ENCODE measurements around the gene ATM. TPM values are rescaled to one million over a fixed set of nuclear protein-coding genes. Genes with fewer than 3 reads are reported as not detected.
"Not testable (repeated sequence)": the region's sequence is repeated elsewhere in the genome, so short reads cannot be mapped to it uniquely, and the experiment has no call there.

ATM gene
- total RNA-seq, 6 experiments from 2014 or later: 42.0 to 50.5 (median 47.3) TPM

GRCh38 chr11:108369064-108369463 is 146.2 kb downstream of the ATM start:
- no peak overlapping the region for H3K27ac Mint-ChIP-seq
- no peak for TF ChIP-seq CTCF (IDR thresholded peaks at IDR 0.05)
- peaks cover 37% of the 10 kb centered on the region for H3K36me3 Mint-ChIP-seq (ENCODE audit: low read depth)
- no peak overlapping the region for H3K4me3 Mint-ChIP-seq
- H3K9me3 Mint-ChIP-seq: peaks cover 6% of the 10 kb centered on the region; the same call in 1 of the 2 replicates
- H3K27me3 Mint-ChIP-seq (ENCODE audit: insufficient read depth): no peaks in the 10 kb centered on the region
- no peak for DNase-seq
- peaks cover 24% of the 10 kb centered on the region for H3K4me1 Mint-ChIP-seq (ENCODE audit: low read depth)

- Mint-ChIP-seq H3K27me3 (ENCODE audit: insufficient read depth) (no peaks in the 10 kb centered on the region), H3K36me3 (ENCODE audit: low read depth) (peaks cover 30% of the 10 kb centered on the region), H3K27ac (no peak overlapping the region), H3K9me3 (peaks cover 6% of the 10 kb centered on the region; the same call in 1 of the 2 replicates), H3K4me1 (ENCODE audit: low read depth) (peaks cover 12% of the 10 kb centered on the region), H3K4me3 (no peak overlapping the region)
- TF ChIP-seq CTCF (IDR thresholded peaks at IDR 0.05): no peak
- DNase-seq: no peak
Observed at GRCh38 chr11:108370315-108370714, 147.4 kb downstream of the ATM start.

- Mint-ChIP-seq H3K4me1 (ENCODE audit: low read depth) (peaks cover 12% of the 10 kb centered on the region), H3K9me3 (peaks cover 6% of the 10 kb centered on the region; the same call in 1 of the 2 replicates), H3K36me3 (ENCODE audit: low read depth) (peaks cover 25% of the 10 kb centered on the region), H3K4me3 (no peak overlapping the region), H3K27ac (no peak overlapping the region), H3K27me3 (ENCODE audit: insufficient read depth) (no peaks in the 10 kb centered on the region)
- no peak for DNase-seq
- TF ChIP-seq CTCF (IDR thresholded peaks at IDR 0.05): no peak
Observed at GRCh38 chr11:108370990-108371389, 148.1 kb downstream of the ATM start.

- not testable (repeated sequence) for H3K9me3 Mint-ChIP-seq; DNase-seq; H3K27ac Mint-ChIP-seq; H3K4me3 Mint-ChIP-seq; H3K4me1 Mint-ChIP-seq (ENCODE audit: low read depth); H3K27me3 Mint-ChIP-seq (ENCODE audit: insufficient read depth)
- H3K36me3 Mint-ChIP-seq (ENCODE audit: low read depth): peaks cover 21% of the 10 kb centered on the region
Observed at GRCh38 chr11:108373505-108373904, 150.6 kb downstream of the ATM start.

GRCh38 chr11:108388576-108388975 is 165.7 kb downstream of the ATM start:
- H3K27me3 Mint-ChIP-seq (ENCODE audit: insufficient read depth): peaks cover 2% of the 10 kb centered on the region
- H3K4me3 Mint-ChIP-seq: no peak overlapping the region
- no peak for DNase-seq
- no peak overlapping the region for H3K27ac Mint-ChIP-seq
- no peaks in the 10 kb centered on the region for H3K36me3 Mint-ChIP-seq (ENCODE audit: low read depth)
- no peak for TF ChIP-seq CTCF (IDR thresholded peaks at IDR 0.05)
- H3K9me3 Mint-ChIP-seq: no peaks in the 10 kb centered on the region
- H3K4me1 Mint-ChIP-seq (ENCODE audit: low read depth): no peaks in the 10 kb centered on the region

- TF ChIP-seq CTCF (IDR thresholded peaks at IDR 0.05): no peak
- Mint-ChIP-seq H3K4me1 (ENCODE audit: low read depth) (no peaks in the 10 kb centered on the region), H3K27me3 (ENCODE audit: insufficient read depth) (no peaks in the 10 kb centered on the region; the same call in none of the 2 replicates), H3K27ac (no peak overlapping the region), H3K9me3 (no peaks in the 10 kb centered on the region), H3K36me3 (ENCODE audit: low read depth) (no peaks in the 10 kb centered on the region), H3K4me3 (no peak overlapping the region)
- no peak for DNase-seq
Observed at GRCh38 chr11:108392353-108392752, 169.5 kb downstream of the ATM start.
